HFFc6 (cell line): Measurements from ENCODE around the gene HSPB9. TPM values are rescaled to one million over a fixed set of nuclear protein-coding genes. Genes with fewer than 3 reads are reported as not detected.

Source experiments
- DNase-seq: peaks from one replicate; pipeline ENCODE4 v3.0.0-alpha.2; 2018
- H3K27ac Mint-ChIP-seq: 2 replicates; pipeline ENCODE4 v1.8.0; 2020; ENCODE audit warnings: mild to moderate bottlenecking, mixed read lengths
- H3K27me3 Mint-ChIP-seq: 2 replicates; pipeline ENCODE4 v1.8.0; 2021; ENCODE audit warnings: mild to moderate bottlenecking, moderate library complexity, mixed read lengths; ENCODE audit not compliant: insufficient read depth
- H3K36me3 Mint-ChIP-seq: 2 replicates; pipeline ENCODE4 v1.8.0; 2021; ENCODE audit warnings: low read depth, mixed read lengths
- H3K4me1 Mint-ChIP-seq: 2 replicates; pipeline ENCODE4 v1.8.0; 2020; ENCODE audit warnings: low read depth, mixed read lengths
- H3K4me3 Mint-ChIP-seq: 2 replicates; pipeline ENCODE4 v1.8.0; 2020; ENCODE audit warnings: mild to moderate bottlenecking, moderate library complexity, mixed read lengths
- H3K9me3 Mint-ChIP-seq: 2 replicates; pipeline ENCODE4 v1.8.0; 2020; ENCODE audit warnings: mild to moderate bottlenecking, mixed read lengths
- CTCF ChIP-seq: fragments of 200-600 bp; sonication (generic); IDR thresholded peaks from 2 replicates; pipeline ENCODE4 v1.5.0; 2021; ENCODE audit warnings: antibody characterized with exemption, mild to moderate bottlenecking
- total RNA-seq, 6 experiments: library from RNA; stranded (reverse); fragmentation: NEBNext Ultra II Directional; extraction: Animal tissue kit (Norgen Biotek cat#: 25700); gene quantifications; 2 replicates in 1 of 6; 3 replicates in 5 of 6; pipeline ENCODE4 v1.2.3, GENCODE V29; 2021

Gene HSPB9
- total RNA-seq, 6 experiments from 2014 or later, result not detected

GRCh38 chr17:42098730-42099399 lies 23.7 kb upstream of the HSPB9 start:
- no peak overlapping the region for H3K27ac Mint-ChIP-seq
- TF ChIP-seq CTCF, result no peak
- no peak overlapping the region for H3K4me3 Mint-ChIP-seq
- no peaks in the 10 kb centered on the region for H3K4me1 Mint-ChIP-seq
- H3K9me3 Mint-ChIP-seq, result no peaks in the 10 kb centered on the region
- no peaks in the 10 kb centered on the region for H3K36me3 Mint-ChIP-seq
- peaks cover 32% of the 10 kb centered on the region for H3K27me3 Mint-ChIP-seq
- DNase-seq, result no peak

- no peaks in the 10 kb centered on the region for H3K4me1 Mint-ChIP-seq
- H3K27me3 Mint-ChIP-seq, result peaks cover 20% of the 10 kb centered on the region
- DNase-seq, result peak; percentile 35
- H3K36me3 Mint-ChIP-seq, result no peaks in the 10 kb centered on the region
- H3K27ac Mint-ChIP-seq, result no peak overlapping the region
- TF ChIP-seq CTCF, result peak; percentile 91
- no peaks in the 10 kb centered on the region for H3K9me3 Mint-ChIP-seq
- no peak overlapping the region for H3K4me3 Mint-ChIP-seq
Observed at GRCh38 chr17:42101513-42102292, 20.9 kb upstream of the HSPB9 start.

GRCh38 chr17:42103221-42103954 lies 19.2 kb upstream of the HSPB9 start:
- Mint-ChIP-seq H3K4me3 (no peak overlapping the region), H3K27me3 (peaks cover 11% of the 10 kb centered on the region; the same call in 1 of the 2 replicates), H3K9me3 (no peaks in the 10 kb centered on the region), H3K27ac (no peak overlapping the region), H3K4me1 (no peaks in the 10 kb centered on the region), H3K36me3 (no peaks in the 10 kb centered on the region)
- no peak for TF ChIP-seq CTCF
- DNase-seq, result no peak

- no peak for TF ChIP-seq CTCF
- no peaks in the 10 kb centered on the region for H3K4me1 Mint-ChIP-seq
- H3K27me3 Mint-ChIP-seq, result peaks cover 8% of the 10 kb centered on the region; the same call in 1 of the 2 replicates
- H3K9me3 Mint-ChIP-seq, result no peaks in the 10 kb centered on the region
- H3K27ac Mint-ChIP-seq, result no peak overlapping the region
- no peak overlapping the region for H3K4me3 Mint-ChIP-seq
- no peak for DNase-seq
- no peaks in the 10 kb centered on the region for H3K36me3 Mint-ChIP-seq
Observed at GRCh38 chr17:42104264-42104663, 18.3 kb upstream of the HSPB9 start.

GRCh38 chr17:42106009-42106408 lies 16.6 kb upstream of the HSPB9 start:
- Mint-ChIP-seq H3K36me3 (no peaks in the 10 kb centered on the region), H3K4me3 (no peak overlapping the region), H3K27me3 (peaks cover 8% of the 10 kb centered on the region; the same call in 1 of the 2 replicates), H3K27ac (no peak overlapping the region), H3K4me1 (no peaks in the 10 kb centered on the region), H3K9me3 (no peaks in the 10 kb centered on the region)
- DNase-seq, result no peak
- no peak for TF ChIP-seq CTCF
